Glomerular endothelial cell (primary cell): ENCODE data around the gene SIL1. TPM values are rescaled to one million over a fixed set of nuclear protein-coding genes. Genes with fewer than 3 reads are reported as not detected.
"Not testable (repeated sequence)": the region's sequence is repeated elsewhere in the genome, so short reads cannot be mapped to it uniquely, and the experiment has no call there.

ENCODE experiments used
- DNase-seq: peaks from one replicate; pipeline ENCODE4 v3.0.0-alpha.2; 2011; ENCODE audit warnings: low read depth, low spot score; ENCODE audit errors: extremely low read depth
- total RNA-seq: library from RNA; depleted of rRNA; stranded (reverse); fragments of >200 nt; gene quantifications from 2 replicates; pipeline ENCODE4 v1.2.3, GENCODE V29; 2015

The SIL1 gene
- total RNA-seq, 1 donor from 2014 or later, result 48.7 TPM

- DNase-seq, result no peak
Observed at GRCh38 chr5:138930371-138931097, 267.6 kb downstream of the SIL1 start.

- DNase-seq, result no peak
Observed at GRCh38 chr5:138929571-138929955, 268.6 kb downstream of the SIL1 start.

GRCh38 chr5:138927979-138928378, 270.2 kb downstream of the SIL1 start:
- DNase-seq, result no peak

GRCh38 chr5:138927544-138927943, 270.6 kb downstream of the SIL1 start:
- DNase-seq, result no peak

GRCh38 chr5:138926688-138927448, 271.3 kb downstream of the SIL1 start:
- DNase-seq, result no peak

GRCh38 chr5:138926257-138926656, 271.9 kb downstream of the SIL1 start:
- no peak for DNase-seq

- DNase-seq, result no peak
Observed at GRCh38 chr5:138925090-138925635, 273.0 kb downstream of the SIL1 start.

GRCh38 chr5:138922494-138922893, 275.7 kb downstream of the SIL1 start:
- no peak for DNase-seq

GRCh38 chr5:138921362-138921761, 276.8 kb downstream of the SIL1 start:
- DNase-seq, result not testable (repeated sequence)

GRCh38 chr5:138920181-138920580, 278.0 kb downstream of the SIL1 start:
- DNase-seq, result no peak

- DNase-seq, result no peak
Observed at GRCh38 chr5:138918686-138919085, 279.5 kb downstream of the SIL1 start.

GRCh38 chr5:138914338-138914737, 283.8 kb downstream of the SIL1 start:
- DNase-seq, result no peak

- DNase-seq, result no peak
Observed at GRCh38 chr5:138913773-138914172, 284.4 kb downstream of the SIL1 start.

- DNase-seq, result no peak
Observed at GRCh38 chr5:138912093-138912492, 286.1 kb downstream of the SIL1 start.

- DNase-seq, result no peak
Observed at GRCh38 chr5:138911441-138911840, 286.7 kb downstream of the SIL1 start.

- no peak for DNase-seq
Observed at GRCh38 chr5:138910546-138911185, 287.5 kb downstream of the SIL1 start.

GRCh38 chr5:138909734-138910133, 288.4 kb downstream of the SIL1 start:
- no peak for DNase-seq

GRCh38 chr5:138905541-138905940, 292.6 kb downstream of the SIL1 start:
- no peak for DNase-seq

- peak; percentile 65 for DNase-seq
Observed at GRCh38 chr5:138903130-138903775, 294.9 kb downstream of the SIL1 start.

GRCh38 chr5:138901716-138902115, 296.5 kb downstream of the SIL1 start:
- DNase-seq, result no peak
